ENCODE results near the gene ELMO2.

The ELMO2 gene

DNA sequence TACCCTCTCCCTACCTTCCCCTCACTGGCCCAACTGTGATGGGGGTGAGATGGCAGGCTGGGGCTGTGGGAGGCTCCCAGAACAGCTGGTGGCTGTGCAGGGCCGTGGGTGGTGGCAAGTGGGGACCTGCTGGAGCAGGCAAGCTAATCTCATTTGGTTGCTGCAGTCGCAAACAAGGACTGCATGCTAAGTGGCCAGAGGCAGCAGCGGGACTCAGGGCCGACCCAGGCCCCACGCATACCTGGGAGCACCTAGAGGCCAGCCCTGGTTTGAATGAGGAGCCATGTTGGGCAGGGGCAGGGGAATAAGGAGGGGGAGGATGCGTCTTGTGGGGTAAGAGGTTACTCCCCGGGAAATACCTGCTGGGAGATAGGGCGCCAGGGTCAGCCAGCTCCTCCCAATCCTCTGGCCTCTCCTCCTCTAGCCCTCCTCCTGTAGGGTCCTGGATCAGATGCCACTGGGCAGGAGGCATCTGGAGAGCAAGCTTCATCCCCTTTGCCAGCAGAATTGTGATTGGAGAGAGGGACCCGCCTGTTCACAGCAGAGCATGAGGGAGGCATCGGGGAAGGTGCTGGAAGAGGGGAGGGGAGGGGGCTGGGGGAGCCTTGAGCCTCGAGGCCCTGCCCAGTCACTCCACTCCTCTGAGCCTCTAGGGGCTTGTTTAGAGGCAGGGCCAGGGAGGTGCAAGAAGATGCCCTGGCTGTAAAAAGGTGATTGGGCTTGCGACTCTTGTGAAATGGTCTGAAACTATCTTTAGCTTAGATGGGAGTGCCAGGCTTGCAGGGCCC is 73.8 kb downstream of the ELMO2 start:
- POLR2A ChIA-PET = interaction anchor here (0.5 kb wide), 1 partner anchor 37 kb away, joined by 4 read pairs; no protein-coding TSS in a partner anchor
- Histone ChIP-seq H3K36me3 (ENCODE audit: control insufficient read depth in 2 of 2, insufficient read depth in 1 of 2, low read length in 2 of 2) (no peaks in the 10 kb centered on the region), H3K9me3 (ENCODE audit: control insufficient read depth, insufficient read depth, low read depth, low read length) (no peaks in the 10 kb centered on the region), H3K4me3 (ENCODE audit: low read depth, low read length) (no peak overlapping the region), H3K27ac (ENCODE audit: extremely low read depth, low read depth, low read length) (no peak overlapping the region), H3K4me1 (ENCODE audit: control insufficient read depth, insufficient read depth, low read length) (no peaks in the 10 kb centered on the region)
- CTCF ChIA-PET = interaction anchor here (0.8 to 1.7 kb wide), 4 partner anchors 7 to 204 kb away, joined by 5 to 8 read pairs (median 6); no protein-coding TSS in a partner anchor
- TF ChIP-seq ZNF747 (tag by site-specific recombination; IDR thresholded peaks at IDR 0.05) = no peak
- TF ChIP-seq YY1 (tag by site-specific recombination; IDR thresholded peaks at IDR 0.05) = no peak
- TF ChIP-seq, protein P1, sequence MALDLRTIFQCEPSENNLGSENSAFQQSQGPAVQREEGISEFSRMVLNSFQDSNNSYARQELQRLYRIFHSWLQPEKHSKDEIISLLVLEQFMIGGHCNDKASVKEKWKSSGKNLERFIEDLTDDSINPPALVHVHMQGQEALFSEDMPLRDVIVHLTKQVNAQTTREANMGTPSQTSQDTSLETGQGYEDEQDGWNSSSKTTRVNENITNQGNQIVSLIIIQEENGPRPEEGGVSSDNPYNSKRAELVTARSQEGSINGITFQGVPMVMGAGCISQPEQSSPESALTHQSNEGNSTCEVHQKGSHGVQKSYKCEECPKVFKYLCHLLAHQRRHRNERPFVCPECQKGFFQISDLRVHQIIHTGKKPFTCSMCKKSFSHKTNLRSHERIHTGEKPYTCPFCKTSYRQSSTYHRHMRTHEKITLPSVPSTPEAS (tag by site-specific recombination; IDR thresholded peaks at IDR 0.05) = no peak
- TF ChIP-seq ZSCAN23 (tag by site-specific recombination; IDR thresholded peaks at IDR 0.05) = no peak
- TF ChIP-seq, protein P2, sequence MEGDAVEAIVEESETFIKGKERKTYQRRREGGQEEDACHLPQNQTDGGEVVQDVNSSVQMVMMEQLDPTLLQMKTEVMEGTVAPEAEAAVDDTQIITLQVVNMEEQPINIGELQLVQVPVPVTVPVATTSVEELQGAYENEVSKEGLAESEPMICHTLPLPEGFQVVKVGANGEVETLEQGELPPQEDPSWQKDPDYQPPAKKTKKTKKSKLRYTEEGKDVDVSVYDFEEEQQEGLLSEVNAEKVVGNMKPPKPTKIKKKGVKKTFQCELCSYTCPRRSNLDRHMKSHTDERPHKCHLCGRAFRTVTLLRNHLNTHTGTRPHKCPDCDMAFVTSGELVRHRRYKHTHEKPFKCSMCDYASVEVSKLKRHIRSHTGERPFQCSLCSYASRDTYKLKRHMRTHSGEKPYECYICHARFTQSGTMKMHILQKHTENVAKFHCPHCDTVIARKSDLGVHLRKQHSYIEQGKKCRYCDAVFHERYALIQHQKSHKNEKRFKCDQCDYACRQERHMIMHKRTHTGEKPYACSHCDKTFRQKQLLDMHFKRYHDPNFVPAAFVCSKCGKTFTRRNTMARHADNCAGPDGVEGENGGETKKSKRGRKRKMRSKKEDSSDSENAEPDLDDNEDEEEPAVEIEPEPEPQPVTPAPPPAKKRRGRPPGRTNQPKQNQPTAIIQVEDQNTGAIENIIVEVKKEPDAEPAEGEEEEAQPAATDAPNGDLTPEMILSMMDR (tag by site-specific recombination; IDR thresholded peaks at IDR 0.05) = no peak
- no peak for TF ChIP-seq ZNF426 (tag by site-specific recombination; IDR thresholded peaks at IDR 0.05)
- TF ChIP-seq, protein P3, sequence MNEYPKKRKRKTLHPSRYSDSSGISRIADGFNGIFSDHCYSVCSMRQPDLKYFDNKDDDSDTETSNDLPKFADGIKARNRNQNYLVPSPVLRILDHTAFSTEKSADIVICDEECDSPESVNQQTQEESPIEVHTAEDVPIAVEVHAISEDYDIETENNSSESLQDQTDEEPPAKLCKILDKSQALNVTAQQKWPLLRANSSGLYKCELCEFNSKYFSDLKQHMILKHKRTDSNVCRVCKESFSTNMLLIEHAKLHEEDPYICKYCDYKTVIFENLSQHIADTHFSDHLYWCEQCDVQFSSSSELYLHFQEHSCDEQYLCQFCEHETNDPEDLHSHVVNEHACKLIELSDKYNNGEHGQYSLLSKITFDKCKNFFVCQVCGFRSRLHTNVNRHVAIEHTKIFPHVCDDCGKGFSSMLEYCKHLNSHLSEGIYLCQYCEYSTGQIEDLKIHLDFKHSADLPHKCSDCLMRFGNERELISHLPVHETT (tag by site-specific recombination; IDR thresholded peaks at IDR 0.05) = no peak
- TF ChIP-seq, protein P4, sequence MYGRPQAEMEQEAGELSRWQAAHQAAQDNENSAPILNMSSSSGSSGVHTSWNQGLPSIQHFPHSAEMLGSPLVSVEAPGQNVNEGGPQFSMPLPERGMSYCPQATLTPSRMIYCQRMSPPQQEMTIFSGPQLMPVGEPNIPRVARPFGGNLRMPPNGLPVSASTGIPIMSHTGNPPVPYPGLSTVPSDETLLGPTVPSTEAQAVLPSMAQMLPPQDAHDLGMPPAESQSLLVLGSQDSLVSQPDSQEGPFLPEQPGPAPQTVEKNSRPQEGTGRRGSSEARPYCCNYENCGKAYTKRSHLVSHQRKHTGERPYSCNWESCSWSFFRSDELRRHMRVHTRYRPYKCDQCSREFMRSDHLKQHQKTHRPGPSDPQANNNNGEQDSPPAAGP (tag by site-specific recombination; IDR thresholded peaks at IDR 0.05) = 0 out of 2 replicates have a peak, but pooled peaks have one; percentile 47
- no peak for TF ChIP-seq BCL11B (tag by site-specific recombination; IDR thresholded peaks at IDR 0.05; ENCODE audit: low read depth)
- no peak for TF ChIP-seq ZNF660 (tag by site-specific recombination; IDR thresholded peaks at IDR 0.05)
- TF ChIP-seq ZFP37 (tag by site-specific recombination; IDR thresholded peaks at IDR 0.05) = no peak
- TF ChIP-seq GLIS1 (tag by site-specific recombination; IDR thresholded peaks at IDR 0.05) = no peak
- TF ChIP-seq, protein P5, sequence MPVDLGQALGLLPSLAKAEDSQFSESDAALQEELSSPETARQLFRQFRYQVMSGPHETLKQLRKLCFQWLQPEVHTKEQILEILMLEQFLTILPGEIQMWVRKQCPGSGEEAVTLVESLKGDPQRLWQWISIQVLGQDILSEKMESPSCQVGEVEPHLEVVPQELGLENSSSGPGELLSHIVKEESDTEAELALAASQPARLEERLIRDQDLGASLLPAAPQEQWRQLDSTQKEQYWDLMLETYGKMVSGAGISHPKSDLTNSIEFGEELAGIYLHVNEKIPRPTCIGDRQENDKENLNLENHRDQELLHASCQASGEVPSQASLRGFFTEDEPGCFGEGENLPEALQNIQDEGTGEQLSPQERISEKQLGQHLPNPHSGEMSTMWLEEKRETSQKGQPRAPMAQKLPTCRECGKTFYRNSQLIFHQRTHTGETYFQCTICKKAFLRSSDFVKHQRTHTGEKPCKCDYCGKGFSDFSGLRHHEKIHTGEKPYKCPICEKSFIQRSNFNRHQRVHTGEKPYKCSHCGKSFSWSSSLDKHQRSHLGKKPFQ (tag by site-specific recombination; IDR thresholded peaks at IDR 0.05) = no peak
- TF ChIP-seq EGR2 (tag by site-specific recombination; IDR thresholded peaks at IDR 0.05; ENCODE audit: low read depth) = peak; percentile 95
- TF ChIP-seq, protein P6, sequence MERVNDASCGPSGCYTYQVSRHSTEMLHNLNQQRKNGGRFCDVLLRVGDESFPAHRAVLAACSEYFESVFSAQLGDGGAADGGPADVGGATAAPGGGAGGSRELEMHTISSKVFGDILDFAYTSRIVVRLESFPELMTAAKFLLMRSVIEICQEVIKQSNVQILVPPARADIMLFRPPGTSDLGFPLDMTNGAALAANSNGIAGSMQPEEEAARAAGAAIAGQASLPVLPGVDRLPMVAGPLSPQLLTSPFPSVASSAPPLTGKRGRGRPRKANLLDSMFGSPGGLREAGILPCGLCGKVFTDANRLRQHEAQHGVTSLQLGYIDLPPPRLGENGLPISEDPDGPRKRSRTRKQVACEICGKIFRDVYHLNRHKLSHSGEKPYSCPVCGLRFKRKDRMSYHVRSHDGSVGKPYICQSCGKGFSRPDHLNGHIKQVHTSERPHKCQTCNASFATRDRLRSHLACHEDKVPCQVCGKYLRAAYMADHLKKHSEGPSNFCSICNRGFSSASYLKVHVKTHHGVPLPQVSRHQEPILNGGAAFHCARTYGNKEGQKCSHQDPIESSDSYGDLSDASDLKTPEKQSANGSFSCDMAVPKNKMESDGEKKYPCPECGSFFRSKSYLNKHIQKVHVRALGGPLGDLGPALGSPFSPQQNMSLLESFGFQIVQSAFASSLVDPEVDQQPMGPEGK (tag by site-specific recombination; IDR thresholded peaks at IDR 0.05) = no peak
- TF ChIP-seq SCRT2 (tag by site-specific recombination; IDR thresholded peaks at IDR 0.05) = no peak
- TF ChIP-seq, protein P7, sequence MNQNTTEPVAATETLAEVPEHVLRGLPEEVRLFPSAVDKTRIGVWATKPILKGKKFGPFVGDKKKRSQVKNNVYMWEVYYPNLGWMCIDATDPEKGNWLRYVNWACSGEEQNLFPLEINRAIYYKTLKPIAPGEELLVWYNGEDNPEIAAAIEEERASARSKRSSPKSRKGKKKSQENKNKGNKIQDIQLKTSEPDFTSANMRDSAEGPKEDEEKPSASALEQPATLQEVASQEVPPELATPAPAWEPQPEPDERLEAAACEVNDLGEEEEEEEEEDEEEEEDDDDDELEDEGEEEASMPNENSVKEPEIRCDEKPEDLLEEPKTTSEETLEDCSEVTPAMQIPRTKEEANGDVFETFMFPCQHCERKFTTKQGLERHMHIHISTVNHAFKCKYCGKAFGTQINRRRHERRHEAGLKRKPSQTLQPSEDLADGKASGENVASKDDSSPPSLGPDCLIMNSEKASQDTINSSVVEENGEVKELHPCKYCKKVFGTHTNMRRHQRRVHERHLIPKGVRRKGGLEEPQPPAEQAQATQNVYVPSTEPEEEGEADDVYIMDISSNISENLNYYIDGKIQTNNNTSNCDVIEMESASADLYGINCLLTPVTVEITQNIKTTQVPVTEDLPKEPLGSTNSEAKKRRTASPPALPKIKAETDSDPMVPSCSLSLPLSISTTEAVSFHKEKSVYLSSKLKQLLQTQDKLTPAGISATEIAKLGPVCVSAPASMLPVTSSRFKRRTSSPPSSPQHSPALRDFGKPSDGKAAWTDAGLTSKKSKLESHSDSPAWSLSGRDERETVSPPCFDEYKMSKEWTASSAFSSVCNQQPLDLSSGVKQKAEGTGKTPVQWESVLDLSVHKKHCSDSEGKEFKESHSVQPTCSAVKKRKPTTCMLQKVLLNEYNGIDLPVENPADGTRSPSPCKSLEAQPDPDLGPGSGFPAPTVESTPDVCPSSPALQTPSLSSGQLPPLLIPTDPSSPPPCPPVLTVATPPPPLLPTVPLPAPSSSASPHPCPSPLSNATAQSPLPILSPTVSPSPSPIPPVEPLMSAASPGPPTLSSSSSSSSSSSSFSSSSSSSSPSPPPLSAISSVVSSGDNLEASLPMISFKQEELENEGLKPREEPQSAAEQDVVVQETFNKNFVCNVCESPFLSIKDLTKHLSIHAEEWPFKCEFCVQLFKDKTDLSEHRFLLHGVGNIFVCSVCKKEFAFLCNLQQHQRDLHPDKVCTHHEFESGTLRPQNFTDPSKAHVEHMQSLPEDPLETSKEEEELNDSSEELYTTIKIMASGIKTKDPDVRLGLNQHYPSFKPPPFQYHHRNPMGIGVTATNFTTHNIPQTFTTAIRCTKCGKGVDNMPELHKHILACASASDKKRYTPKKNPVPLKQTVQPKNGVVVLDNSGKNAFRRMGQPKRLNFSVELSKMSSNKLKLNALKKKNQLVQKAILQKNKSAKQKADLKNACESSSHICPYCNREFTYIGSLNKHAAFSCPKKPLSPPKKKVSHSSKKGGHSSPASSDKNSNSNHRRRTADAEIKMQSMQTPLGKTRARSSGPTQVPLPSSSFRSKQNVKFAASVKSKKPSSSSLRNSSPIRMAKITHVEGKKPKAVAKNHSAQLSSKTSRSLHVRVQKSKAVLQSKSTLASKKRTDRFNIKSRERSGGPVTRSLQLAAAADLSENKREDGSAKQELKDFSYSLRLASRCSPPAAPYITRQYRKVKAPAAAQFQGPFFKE (tag by site-specific recombination; IDR thresholded peaks at IDR 0.05; ENCODE audit: borderline replicate concordance) = no peak
- TF ChIP-seq KLF8 (tag by site-specific recombination; IDR thresholded peaks at IDR 0.05) = no peak
- TF ChIP-seq ZNF341 (tag by site-specific recombination; IDR thresholded peaks at IDR 0.05; ENCODE audit: low read depth) = peak; percentile 82
- no peak for TF ChIP-seq KLF1 (tag by site-specific recombination; IDR thresholded peaks at IDR 0.05)

Measured in HEK293 (cell line).